GM21367 (cell line): Measurements from ENCODE around the gene ATE1.
"Not testable (repeated sequence)": the region's sequence is repeated elsewhere in the genome, so short reads cannot be mapped to it uniquely, and the experiment has no call there.

Experiments
- ATAC-seq: cut with Tn5 transposase; IDR thresholded peaks from one replicate; pipeline ENCODE4 v1.9.1; 2021; ENCODE audit not compliant: unreplicated experiment

The ATE1 gene

DNA sequence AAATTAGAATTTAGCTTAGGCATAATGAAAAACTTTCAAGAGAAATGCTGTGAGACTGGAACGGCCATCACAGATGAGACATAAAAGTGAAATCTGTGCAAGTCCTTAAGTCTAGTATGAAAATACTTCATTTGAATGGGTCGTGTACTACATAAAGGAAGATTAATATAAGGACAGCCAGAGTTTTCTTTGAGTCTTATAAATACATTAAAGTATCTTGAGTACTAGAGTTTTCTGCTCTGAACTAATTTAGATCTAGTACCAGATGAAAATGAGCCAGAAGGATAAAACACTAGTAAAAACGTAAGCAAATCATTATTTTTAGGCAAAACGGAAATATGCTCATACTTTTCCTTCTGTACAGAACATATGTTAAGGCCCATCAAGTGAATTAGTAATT lies 93.1 kb downstream of the ATE1 start:
- no peak for ATAC-seq

- no peak for ATAC-seq
Measured at GRCh38 chr10:121833387-121833786, 94.4 kb downstream of the ATE1 start.

DNA sequence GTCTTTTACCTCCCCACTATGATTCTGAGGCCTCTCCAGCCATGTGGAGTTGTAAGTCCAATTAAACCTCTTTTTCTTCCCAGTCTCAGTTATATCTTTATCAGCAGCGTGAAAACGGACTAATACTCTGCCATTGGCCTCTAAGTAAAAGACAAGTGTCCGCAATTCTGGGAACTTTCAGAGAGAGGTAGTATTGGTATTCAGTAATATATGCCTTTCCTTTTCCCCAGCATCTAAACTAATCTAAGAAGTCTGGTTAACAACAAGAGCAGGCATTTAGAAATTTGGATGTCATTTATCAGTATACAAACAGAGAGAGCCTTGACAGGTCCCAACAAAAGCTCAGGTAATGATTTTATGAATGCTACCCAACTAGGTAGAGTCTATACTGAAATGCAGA lies 95.2 kb downstream of the ATE1 start:
- ATAC-seq, result no peak

DNA sequence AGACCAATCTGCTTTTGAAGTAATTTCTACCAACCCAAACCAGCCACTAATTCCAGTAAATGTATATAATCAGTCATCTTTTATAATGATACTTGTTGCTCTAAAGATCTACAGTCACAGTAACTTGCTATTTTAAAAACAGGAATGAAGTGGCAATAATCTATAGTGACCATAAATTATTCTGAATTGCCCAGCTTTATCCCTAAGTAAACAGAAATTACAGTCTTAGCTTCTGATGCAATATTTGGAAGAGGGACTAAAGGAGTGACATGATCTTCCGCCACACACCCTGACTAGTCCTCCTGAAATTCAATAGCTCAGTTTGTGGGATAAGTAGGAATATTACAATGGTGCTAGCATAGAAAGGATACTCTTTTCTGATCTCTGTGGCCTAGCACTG lies 96.1 kb downstream of the ATE1 start:
- no peak for ATAC-seq

GRCh38 chr10:121831237-121831636 lies 96.6 kb downstream of the ATE1 start:
- ATAC-seq, result no peak

- ATAC-seq, result no peak
Measured at GRCh38 chr10:121830101-121830500, 97.7 kb downstream of the ATE1 start.

DNA sequence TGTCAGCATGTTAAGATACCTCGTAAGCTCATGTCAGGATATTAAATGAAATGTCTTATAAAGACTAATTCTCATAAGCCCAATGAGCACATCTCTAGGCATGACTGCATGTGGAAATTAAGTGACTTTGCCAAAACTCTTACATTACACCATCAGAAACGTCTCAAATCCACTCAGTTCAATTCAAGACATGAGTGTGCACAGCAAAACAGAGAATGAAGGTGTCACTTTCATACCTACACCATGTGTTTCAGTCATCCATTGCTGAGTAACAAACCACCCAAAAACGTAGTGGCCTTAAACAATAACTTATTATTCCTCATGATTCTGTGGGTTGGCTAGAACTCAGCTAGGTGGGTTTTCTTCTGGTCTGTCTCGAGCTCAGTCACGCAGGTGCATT lies 99.8 kb downstream of the ATE1 start:
- no peak for ATAC-seq

- ATAC-seq, result not testable (repeated sequence)
Measured at GRCh38 chr10:121826773-121827172, 101.1 kb downstream of the ATE1 start.

DNA sequence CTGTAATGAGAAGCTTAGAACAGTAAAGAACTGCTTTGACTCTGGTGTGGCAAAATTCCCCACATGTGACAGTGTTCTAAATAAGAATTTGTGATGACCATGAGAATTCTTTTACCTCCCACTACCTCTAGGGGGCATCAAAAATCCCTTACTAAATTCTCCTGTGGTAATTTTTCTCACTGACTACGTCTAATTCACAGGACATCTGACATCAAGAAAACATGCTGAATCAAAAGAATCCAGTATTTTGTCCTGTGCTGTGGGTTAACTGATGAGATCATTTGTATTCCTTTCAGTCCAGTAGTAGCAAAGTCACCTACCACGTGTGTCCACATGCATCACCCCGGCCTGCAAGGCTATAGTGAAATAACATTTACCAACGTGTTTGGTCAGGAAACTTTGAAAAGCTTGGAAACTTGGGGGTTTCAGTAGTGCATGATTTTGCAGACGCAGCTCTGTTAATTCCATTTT lies 103.8 kb downstream of the ATE1 start:
- no peak for ATAC-seq

DNA sequence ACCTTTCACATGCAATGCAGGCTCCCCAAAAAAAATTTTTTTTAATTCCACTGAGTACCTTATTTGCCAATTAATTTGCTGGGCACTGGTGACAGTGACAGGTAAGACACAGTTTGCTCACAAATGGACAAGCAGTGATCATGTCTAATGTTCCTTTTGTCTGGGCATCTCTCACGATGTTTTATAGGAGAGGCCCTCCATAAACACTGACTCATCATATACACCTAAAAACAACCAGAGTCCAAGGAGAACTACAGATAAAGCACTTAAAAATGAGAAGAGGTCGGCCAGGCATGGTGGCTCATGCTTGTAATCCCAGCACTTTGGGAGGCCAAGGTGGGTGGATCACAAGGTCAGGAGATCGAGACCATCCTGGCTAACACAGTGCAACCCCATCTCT lies 105.1 kb downstream of the ATE1 start:
- no peak for ATAC-seq

DNA sequence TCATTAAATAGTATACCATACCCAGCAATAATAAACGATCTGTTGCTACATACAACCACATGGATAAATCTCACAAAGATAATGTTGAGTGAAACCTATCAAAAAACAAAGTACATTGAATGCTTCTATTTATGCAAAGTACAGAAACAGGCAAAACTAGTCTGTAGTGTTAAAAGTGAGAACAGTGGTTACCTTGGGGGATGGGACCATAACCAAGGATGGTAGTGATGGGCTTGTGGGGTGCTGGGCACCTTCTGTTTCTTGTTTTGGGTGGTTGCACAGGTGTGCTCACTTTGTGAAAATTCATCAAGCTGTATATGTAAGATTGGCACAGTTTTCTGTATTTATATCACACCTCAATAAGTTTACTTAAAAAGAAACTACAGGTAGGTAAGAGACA lies 105.7 kb downstream of the ATE1 start:
- no peak for ATAC-seq

DNA sequence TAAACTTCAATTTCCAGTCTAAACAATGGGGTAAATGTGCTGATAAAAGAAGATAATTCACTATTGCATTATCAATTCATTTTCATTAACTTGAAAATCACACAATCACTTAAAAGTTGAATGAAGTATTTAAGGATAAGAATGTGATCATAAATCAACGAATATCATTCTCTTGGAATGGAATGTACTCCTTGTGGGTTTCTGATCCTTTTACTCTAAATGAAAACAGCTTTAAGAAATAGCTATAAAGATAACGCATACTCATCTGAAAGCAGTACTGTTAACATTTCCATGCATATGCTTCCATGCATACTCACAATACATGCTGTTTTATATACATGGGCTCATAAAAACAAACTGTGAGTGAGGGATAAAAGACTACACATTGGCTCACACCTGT lies 108.8 kb downstream of the ATE1 start:
- ATAC-seq, result no peak

DNA sequence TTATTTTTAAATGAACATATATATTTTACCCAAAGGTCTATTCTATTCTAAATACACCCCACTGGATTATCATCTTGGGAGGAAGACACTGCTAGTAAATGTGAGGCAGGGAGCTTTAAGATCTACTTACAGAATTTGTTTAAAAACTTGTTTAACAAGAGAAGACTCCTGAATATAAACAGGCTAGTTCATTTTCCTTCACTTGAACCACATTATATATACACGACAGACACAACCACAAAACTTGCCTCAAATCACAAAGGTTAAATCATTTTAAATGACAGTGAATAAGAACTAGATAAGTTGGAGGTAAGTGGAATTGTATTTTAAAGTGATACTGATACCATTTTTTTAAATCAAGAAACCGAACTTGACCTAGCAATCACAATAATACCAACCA lies 109.2 kb downstream of the ATE1 start:
- no peak for ATAC-seq

- no peak for ATAC-seq
Measured at GRCh38 chr10:121816197-121816596, 111.6 kb downstream of the ATE1 start.

GRCh38 chr10:121813857-121814256 lies 114.0 kb downstream of the ATE1 start:
- ATAC-seq, result no peak

- no peak for ATAC-seq
Measured at GRCh38 chr10:121813211-121813815, 114.5 kb downstream of the ATE1 start.

DNA sequence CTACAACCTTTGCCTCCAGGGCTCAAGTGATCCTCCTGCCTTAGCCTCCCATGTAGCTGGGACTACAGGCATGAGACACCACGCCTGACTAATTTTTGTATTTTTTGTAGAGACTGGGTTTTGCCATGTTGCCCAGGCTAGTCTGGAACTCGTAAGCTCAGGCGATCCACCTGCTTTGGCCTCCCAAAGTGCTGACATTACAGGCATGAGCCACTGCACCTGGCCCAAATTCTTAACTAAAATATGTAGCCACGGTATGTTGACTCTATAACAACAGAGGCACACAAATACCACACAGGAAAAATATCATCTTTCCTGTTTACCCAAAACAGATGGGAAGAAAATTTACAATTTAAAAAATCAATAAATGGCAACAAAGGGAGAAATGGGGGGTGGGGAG lies 115.8 kb downstream of the ATE1 start:
- ATAC-seq, result no peak

DNA sequence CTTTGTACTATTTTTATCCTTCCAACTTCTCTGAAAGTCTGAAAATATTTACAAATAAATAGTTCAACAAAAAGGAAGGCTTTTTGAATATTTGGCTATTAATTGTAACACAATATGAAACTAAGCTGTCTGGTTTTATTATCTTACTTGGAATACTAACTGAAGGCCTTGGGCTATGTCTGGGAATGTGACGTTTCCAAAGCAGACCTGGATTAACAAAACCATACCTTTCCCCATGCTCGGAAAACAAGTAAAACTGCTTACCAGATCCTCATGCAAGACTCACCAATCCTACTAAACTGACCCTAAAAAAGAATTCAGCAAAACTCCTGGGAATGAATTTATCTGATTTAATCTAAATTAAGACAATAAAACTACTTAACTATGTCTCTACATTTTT lies 116.4 kb downstream of the ATE1 start:
- ATAC-seq, result no peak

GRCh38 chr10:121808835-121809234 lies 119.0 kb downstream of the ATE1 start:
- ATAC-seq, result no peak

GRCh38 chr10:121804460-121804859 lies 123.4 kb downstream of the ATE1 start:
- ATAC-seq, result no peak

- no peak for ATAC-seq
Measured at GRCh38 chr10:121803611-121804010, 124.2 kb downstream of the ATE1 start.

- ATAC-seq, result no peak
Measured at GRCh38 chr10:121800831-121801230, 127.0 kb downstream of the ATE1 start.

DNA sequence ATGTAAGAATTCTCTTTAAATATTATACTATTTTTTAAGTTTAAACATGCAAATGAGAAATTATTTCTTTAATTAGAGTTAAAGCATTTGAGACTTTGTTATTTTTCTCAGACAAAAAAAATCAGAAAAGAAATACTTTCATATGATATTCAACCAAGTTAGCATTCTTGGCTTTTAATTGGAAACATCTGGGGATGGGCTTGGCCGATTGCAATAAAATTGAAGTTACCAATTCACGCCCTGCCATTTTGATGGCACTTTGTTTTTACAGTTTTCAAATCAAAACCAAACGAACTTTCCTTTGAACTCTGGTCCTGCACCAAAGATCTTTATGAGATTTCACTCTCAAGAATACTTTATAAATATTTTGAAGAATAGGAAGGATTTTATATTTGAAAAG lies 127.7 kb downstream of the ATE1 start:
- ATAC-seq, result no peak

GRCh38 chr10:121797490-121797889 lies 130.3 kb downstream of the ATE1 start:
- ATAC-seq, result no peak
